OCI-LY1 (cell line): ENCODE measurements around the gene JPH3.

Experiments used
- H2AFZ ChIP-seq: fragments of 200-600 bp; sonication (generic), shearing (Covaris generic); 2 replicates; pipeline ENCODE4 v1.6.0; 2014; ENCODE audit warnings: antibody characterized with exemption, mild to moderate bottlenecking, low read length
- H3F3A ChIP-seq: fragments of 200-600 bp; sonication (generic), shearing (Covaris generic); 2 replicates; pipeline ENCODE4 v1.6.0; 2014; ENCODE audit warnings: mild to moderate bottlenecking, antibody characterized with exemption, low read length, moderate library complexity; ENCODE audit not compliant: insufficient read depth
- H3K27ac ChIP-seq: fragments of 200-600 bp; sonication (generic); 2 replicates; pipeline ENCODE4 v1.5.1; 2014; ENCODE audit warnings: low read length, mixed run types, mild to moderate bottlenecking, low read depth; ENCODE audit not compliant: poor library complexity, severe bottlenecking
- H3K27me3 ChIP-seq: fragments of 200-600 bp; sonication (generic); 2 replicates; pipeline ENCODE4 v1.6.0; 2014; ENCODE audit warnings: antibody characterized with exemption, mild to moderate bottlenecking, low read length, moderate library complexity; ENCODE audit not compliant: insufficient read depth
- H3K36me3 ChIP-seq: fragments of 200-600 bp; sonication (generic); 2 replicates; pipeline ENCODE4 v1.6.1; 2014; ENCODE audit warnings: mild to moderate bottlenecking, antibody characterized with exemption, low read length, moderate library complexity, mixed read lengths; ENCODE audit not compliant: insufficient read depth
- H3K4me1 ChIP-seq: fragments of 200-600 bp; sonication (generic); 2 replicates; pipeline ENCODE4 v1.5.1; 2014; ENCODE audit warnings: mild to moderate bottlenecking, low read length, moderate library complexity; ENCODE audit not compliant: insufficient read depth, severe bottlenecking
- H3K4me2 ChIP-seq: fragments of 200-600 bp; sonication (generic), shearing (Covaris generic); 2 replicates; pipeline ENCODE4 v1.6.1; 2014; ENCODE audit warnings: low read length
- H3K4me3 ChIP-seq: fragments of 200-600 bp; sonication (generic); 2 replicates; pipeline ENCODE4 v1.5.1; 2014; ENCODE audit warnings: low read length, low read depth, mild to moderate bottlenecking, mixed read lengths; ENCODE audit not compliant: poor library complexity, severe bottlenecking
- H3K79me2 ChIP-seq: fragments of 200-600 bp; shearing (Covaris generic); 2 replicates; pipeline ENCODE4 v1.6.1; 2016; ENCODE audit warnings: mixed run types, low read length, mixed read lengths; ENCODE audit not compliant: insufficient read depth
- H3K9ac ChIP-seq: fragments of 200-600 bp; sonication (generic), shearing (Covaris generic); 2 replicates; pipeline ENCODE4 v1.6.1; 2014; ENCODE audit warnings: mild to moderate bottlenecking, low read length, mixed read lengths
- H3K9me2 ChIP-seq: fragments of 200-600 bp; sonication (generic), shearing (Covaris generic); 2 replicates; pipeline ENCODE4 v1.6.1; 2014; ENCODE audit warnings: low read depth, mild to moderate bottlenecking, low read length, mixed read lengths
- H3K9me3 ChIP-seq: fragments of 200-600 bp; shearing (Covaris generic); 2 replicates; pipeline ENCODE4 v1.6.1; 2014; ENCODE audit warnings: low read length, mixed read lengths
- H4K20me1 ChIP-seq: fragments of 200-600 bp; sonication (generic), shearing (Covaris generic); 2 replicates; pipeline ENCODE4 v1.6.0; 2016; ENCODE audit warnings: mild to moderate bottlenecking, low read length; ENCODE audit not compliant: insufficient read depth
- EZH2 ChIP-seq: fragments of 200-600 bp; sonication (generic), shearing (Covaris generic); IDR thresholded peaks from 2 replicates; pipeline ENCODE4 v1.8.0; 2017; ENCODE audit warnings: borderline replicate concordance, mixed run types, mild to moderate bottlenecking, antibody characterized with exemption, low read length, moderate library complexity, mixed read lengths
- TF ChIP-seq, protein P1 (sequence below): fragments of 200-600 bp; sonication (generic), shearing (Covaris generic); IDR thresholded peaks from 2 replicates; pipeline ENCODE4 v1.5.1; 2017; ENCODE audit warnings: mild to moderate bottlenecking, antibody characterized with exemption, low read length, moderate library complexity, mixed read lengths

Gene JPH3

DNA sequence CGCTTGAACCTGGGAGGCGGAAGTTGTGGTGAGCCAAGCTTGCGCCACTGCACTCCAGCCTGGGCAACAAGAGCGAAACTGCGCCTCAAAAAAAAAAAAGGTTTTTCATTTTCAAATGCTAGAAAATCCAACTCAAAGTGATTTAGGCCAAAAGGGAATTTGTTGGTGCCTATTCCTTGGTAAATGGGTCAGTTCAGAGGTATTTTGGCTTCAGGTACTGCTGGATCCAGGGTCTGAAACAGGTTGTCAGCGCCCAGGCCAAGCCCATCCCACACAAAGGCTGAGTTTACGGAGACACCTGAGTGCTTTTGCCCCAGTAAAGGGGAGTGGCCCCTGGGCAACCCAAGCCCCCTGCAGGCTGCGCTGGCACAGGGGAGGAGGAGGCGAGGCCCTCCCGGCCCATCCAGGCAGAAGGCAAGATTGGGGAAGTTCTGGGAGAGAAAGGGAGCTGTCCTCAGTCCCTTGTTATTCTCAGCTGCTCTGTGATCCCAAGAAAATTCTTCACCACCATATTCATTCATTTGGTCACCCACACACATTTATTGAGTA lies 8.5 kb upstream of the JPH3 start:
- Histone ChIP-seq H3K36me3 (no peaks in the 10 kb centered on the region), H3K79me2 (no peaks in the 10 kb centered on the region), H3K27me3 (peaks cover 13% of the 10 kb centered on the region; the same call in 1 of the 2 replicates), H3K9ac (no peak overlapping the region), H2AFZ (no peak overlapping the region), H3F3A (no peaks in the 10 kb centered on the region), H3K4me2 (no peak overlapping the region), H3K4me1 (no peaks in the 10 kb centered on the region), H3K9me2 (no peaks in the 10 kb centered on the region), H4K20me1 (no peaks in the 10 kb centered on the region), H3K27ac (no peak overlapping the region), H3K4me3 (no peak overlapping the region), H3K9me3 (no peaks in the 10 kb centered on the region)
- TF ChIP-seq EZH2, result no peak
- TF ChIP-seq, protein P1, sequence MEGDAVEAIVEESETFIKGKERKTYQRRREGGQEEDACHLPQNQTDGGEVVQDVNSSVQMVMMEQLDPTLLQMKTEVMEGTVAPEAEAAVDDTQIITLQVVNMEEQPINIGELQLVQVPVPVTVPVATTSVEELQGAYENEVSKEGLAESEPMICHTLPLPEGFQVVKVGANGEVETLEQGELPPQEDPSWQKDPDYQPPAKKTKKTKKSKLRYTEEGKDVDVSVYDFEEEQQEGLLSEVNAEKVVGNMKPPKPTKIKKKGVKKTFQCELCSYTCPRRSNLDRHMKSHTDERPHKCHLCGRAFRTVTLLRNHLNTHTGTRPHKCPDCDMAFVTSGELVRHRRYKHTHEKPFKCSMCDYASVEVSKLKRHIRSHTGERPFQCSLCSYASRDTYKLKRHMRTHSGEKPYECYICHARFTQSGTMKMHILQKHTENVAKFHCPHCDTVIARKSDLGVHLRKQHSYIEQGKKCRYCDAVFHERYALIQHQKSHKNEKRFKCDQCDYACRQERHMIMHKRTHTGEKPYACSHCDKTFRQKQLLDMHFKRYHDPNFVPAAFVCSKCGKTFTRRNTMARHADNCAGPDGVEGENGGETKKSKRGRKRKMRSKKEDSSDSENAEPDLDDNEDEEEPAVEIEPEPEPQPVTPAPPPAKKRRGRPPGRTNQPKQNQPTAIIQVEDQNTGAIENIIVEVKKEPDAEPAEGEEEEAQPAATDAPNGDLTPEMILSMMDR, result no peak

DNA sequence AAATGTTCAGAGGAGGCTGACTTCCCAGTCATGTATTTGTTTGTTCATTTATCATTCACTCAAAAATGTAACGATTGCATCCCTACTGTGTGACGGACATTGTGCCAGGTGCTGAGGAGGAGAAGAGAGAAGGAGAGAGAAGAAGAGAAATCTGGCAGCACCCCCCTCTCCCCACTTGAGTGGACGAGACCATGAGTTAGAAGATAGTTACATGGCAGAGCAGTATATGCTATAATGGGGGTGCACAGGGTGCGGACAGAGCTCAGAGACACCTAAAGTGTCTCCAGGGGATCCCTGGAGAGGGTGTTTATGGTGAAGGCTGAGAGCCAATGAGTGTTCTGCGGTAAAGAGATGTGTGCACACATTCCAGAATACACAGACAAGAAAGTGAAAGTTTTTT lies 6.6 kb upstream of the JPH3 start:
- Histone ChIP-seq H3K27ac (no peak overlapping the region), H3K4me3 (no peak overlapping the region), H4K20me1 (no peaks in the 10 kb centered on the region), H3K4me1 (no peaks in the 10 kb centered on the region), H3K9ac (no peak overlapping the region), H3F3A (no peaks in the 10 kb centered on the region), H3K27me3 (peaks cover 16% of the 10 kb centered on the region; the same call in 1 of the 2 replicates), H3K36me3 (no peaks in the 10 kb centered on the region), H3K9me3 (no peaks in the 10 kb centered on the region), H2AFZ (no peak overlapping the region), H3K9me2 (no peaks in the 10 kb centered on the region), H3K4me2 (no peak overlapping the region), H3K79me2 (no peaks in the 10 kb centered on the region)
- no peak for TF ChIP-seq EZH2
- TF ChIP-seq, protein P1, result no peak

DNA sequence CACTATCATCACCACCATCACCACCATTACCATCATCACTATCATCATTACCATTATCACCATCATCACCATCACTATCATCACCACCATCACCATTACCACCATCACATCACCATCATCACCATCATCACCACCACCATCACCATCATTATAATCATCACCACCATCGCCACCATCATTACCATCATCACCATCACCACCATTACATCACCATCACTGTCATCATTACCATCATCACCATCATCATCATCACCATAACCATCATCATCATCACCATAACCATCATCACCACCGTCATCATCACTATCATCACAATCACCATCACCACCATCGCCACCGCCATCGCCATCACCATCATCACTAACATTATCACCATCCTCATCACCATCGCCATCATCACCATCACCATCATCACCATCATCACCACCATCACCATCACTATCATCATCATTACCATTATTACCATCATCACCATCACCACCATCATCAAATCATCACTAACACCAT lies 4.9 kb upstream of the JPH3 start:
- Histone ChIP-seq H3K9ac (no peak overlapping the region), H3K4me3 (no peak overlapping the region), H3K4me1 (no peaks in the 10 kb centered on the region), H3K4me2 (no peak overlapping the region), H3K36me3 (no peaks in the 10 kb centered on the region), H3K27me3 (peaks cover 16% of the 10 kb centered on the region; the same call in 1 of the 2 replicates), H3F3A (no peaks in the 10 kb centered on the region), H3K27ac (no peak overlapping the region), H3K79me2 (no peaks in the 10 kb centered on the region), H2AFZ (no peak overlapping the region), H4K20me1 (no peaks in the 10 kb centered on the region), H3K9me3 (no peaks in the 10 kb centered on the region), H3K9me2 (no peaks in the 10 kb centered on the region)
- TF ChIP-seq, protein P1, result no peak
- no peak for TF ChIP-seq EZH2
